Peyer's patch (tissue), 4 donors: ENCODE measurements around the gene TFG.

Source experiments
- CTCF ChIP-seq, 6 experiments: fragments of 450-650 bp in 4 of 6; fragments of 200-600 bp in 2 of 6; sonication (generic) in 1 of 6; IDR thresholded peaks; one replicate each; pipeline ENCODE4 v1.5.1; 2017 to 2019; ENCODE audit warnings: antibody characterized with exemption in 6 of 6, mild to moderate bottlenecking in 3 of 6, moderate library complexity in 1 of 6
- POLR2A ChIP-seq, 2 donors: fragments of 450-650 bp; IDR thresholded peaks; one replicate each; pipeline ENCODE4 v1.5.1; 2017; ENCODE audit warnings: antibody characterized with exemption in 2 of 2, mild to moderate bottlenecking in 2 of 2, moderate library complexity in 2 of 2

GRCh38 chr3:100725935-100726513 is 16.7 kb downstream of the TFG start:
- TF ChIP-seq CTCF (IDR thresholded peaks at IDR 0.05) (no peak), POLR2A (IDR thresholded peaks at IDR 0.05) (no peak)
